ENCODE results near the gene OLIG1. TPM values are rescaled to one million over a fixed set of nuclear protein-coding genes. Genes with fewer than 3 reads are reported as not detected.

OLIG1 gene
- total and polyA plus RNA-seq, 2 of the 8 experiments (the other 6 are each of a cell fraction or from before 2014, with no cell fraction given) = 0.65 to 1.2 TPM

DNA sequence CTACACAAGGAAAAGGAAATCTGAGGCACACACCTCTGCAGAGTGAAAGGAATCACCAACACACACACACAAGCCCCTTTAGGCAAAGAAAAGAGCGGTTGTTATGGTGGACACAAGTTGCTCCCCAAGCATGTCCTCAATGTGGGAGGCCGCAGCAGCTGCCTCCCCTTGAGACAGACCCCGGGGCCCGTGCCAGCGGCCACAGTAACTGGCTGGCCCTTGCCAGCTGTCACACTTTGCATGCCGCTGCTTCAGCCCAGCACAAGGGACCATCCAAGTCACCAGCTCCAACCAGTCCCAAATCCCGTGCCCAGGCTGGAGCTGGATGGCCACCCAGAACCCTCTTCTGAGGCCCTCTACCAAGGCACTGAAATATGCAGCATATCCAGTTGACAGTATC, 2.9 kb upstream of the OLIG1 start:
- H3K27ac ChIP-seq (ENCODE audit: low read depth, low read length) = no peak overlapping the region
- peaks cover 31 to 87% (median 78%) of the 10 kb centered on the region in 4 experiments for H3K27me3 ChIP-seq (replicated peaks in 1 of 4; ENCODE audit: control insufficient read depth in 3 of 4, extremely low read depth in 1 of 4, insufficient read depth in 3 of 4, low read length in 3 of 4)
- H3K9me3 ChIP-seq (ENCODE audit: insufficient read depth in 2 of 2, low read depth in 1 of 2, low read length in 1 of 2) = 0 out of 4 replicates have a peak, but pooled peaks cover 0 to 3% of the 10 kb centered on the region in 2 experiments
- no peak overlapping the region for H3K4me3 ChIP-seq (ENCODE audit: extremely low read depth in 1 of 4, insufficient read depth in 2 of 4, low read depth in 3 of 4, low read length in 4 of 4)
- no peak overlapping the region for H4K5ac ChIP-seq (ENCODE audit: insufficient read length, low read depth, low read length)
- no peak overlapping the region for H2AK5ac ChIP-seq (ENCODE audit: low read depth, low read length)
- H3K4me2 ChIP-seq (ENCODE audit: insufficient read depth in 1 of 2, low read depth in 2 of 2, low read length in 2 of 2) = no peak overlapping the region
- no peak overlapping the region for H3K23ac ChIP-seq (ENCODE audit: insufficient read length)
- FAIRE-seq (no peak), DNase-seq (ENCODE audit: low read depth in 1 of 2, low spot score in 2 of 2) (no peak)
- H2AFZ ChIP-seq (ENCODE audit: low read length) = no peak overlapping the region
- no peak overlapping the region for H2BK5ac ChIP-seq (ENCODE audit: low read depth, low read length)
- H4K8ac ChIP-seq (ENCODE audit: extremely low read depth, insufficient read depth, low read length) = no peak overlapping the region
- no peak overlapping the region for H2BK12ac ChIP-seq (ENCODE audit: low read depth, low read length)
- no peak overlapping the region for H3K56ac ChIP-seq (replicated peaks; ENCODE audit: insufficient read length, low read depth, low read length)
- H3K36me3 ChIP-seq (ENCODE audit: control insufficient read depth in 2 of 4, insufficient read depth in 4 of 4, low read length in 3 of 4) = no peaks in the 10 kb centered on the region; a peak in 1 of 8 replicates
- H3K4me1 ChIP-seq (replicated peaks in 1 of 4; ENCODE audit: control insufficient read depth in 3 of 4, insufficient read depth in 4 of 4, low read length in 3 of 4) = peaks cover 0 to 15% (median 7%) of the 10 kb centered on the region in 4 experiments; a peak in 6 of 7 replicates
- H3K4ac ChIP-seq (replicated peaks; ENCODE audit: insufficient read length, low read depth, low read length) = no peak overlapping the region
- ChIA-PET CTCF (ENCODE audit: partially characterized antibody) (interaction anchor here (1.0 to 1.5 kb wide), 2 partner anchors 43 to 61 kb away, joined by 3 to 4 read pairs; no protein-coding TSS in a partner anchor), POLR2A (ENCODE audit: partially characterized antibody) (no interaction called here)
- H3K23me2 ChIP-seq (ENCODE audit: low read depth, low read length) = peaks cover 13% of the 10 kb centered on the region; the same call in 1 of the 2 replicates
- no peak overlapping the region for H3K18ac ChIP-seq (ENCODE audit: extremely low read depth, low read length)
- H3K79me1 ChIP-seq (ENCODE audit: low read depth, low read length) = no peaks in the 10 kb centered on the region
- peaks cover 0 to 5% of the 10 kb centered on the region in 2 experiments for H4K20me1 ChIP-seq (replicated peaks in 1 of 2; ENCODE audit: control insufficient read depth in 1 of 2, insufficient read depth in 2 of 2, low read length in 2 of 2)
- TF ChIP-seq ZNF274 (IDR thresholded peaks at IDR 0.05; ENCODE audit: borderline replicate concordance, extremely low read depth, low read length) = no peak
- TF ChIP-seq, protein P1, sequence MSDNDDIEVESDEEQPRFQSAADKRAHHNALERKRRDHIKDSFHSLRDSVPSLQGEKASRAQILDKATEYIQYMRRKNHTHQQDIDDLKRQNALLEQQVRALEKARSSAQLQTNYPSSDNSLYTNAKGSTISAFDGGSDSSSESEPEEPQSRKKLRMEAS (IDR thresholded peaks at IDR 0.05) = no peak
- no peak for TF ChIP-seq CHD1 (IDR thresholded peaks at IDR 0.05; ENCODE audit: low read depth, low read length)
- TF ChIP-seq EGR1 (IDR thresholded peaks at IDR 0.05; ENCODE audit: borderline replicate concordance, low read depth, low read length) = no peak
- no peak for TF ChIP-seq FOSL1 (IDR thresholded peaks at IDR 0.05; ENCODE audit: insufficient read depth, low read depth, low read length)
- no peak for TF ChIP-seq RFX5 (IDR thresholded peaks at IDR 0.05; ENCODE audit: borderline replicate concordance, low read depth, low read length)
- TF ChIP-seq KDM1A (IDR thresholded peaks at IDR 0.05; ENCODE audit: borderline replicate concordance, low read length) = no peak
- TF ChIP-seq SP1 (IDR thresholded peaks at IDR 0.05; ENCODE audit: low read depth, low read length) = no peak
- no peak for TF ChIP-seq JUN (IDR thresholded peaks at IDR 0.05; ENCODE audit: low read depth, low read length)
- no peak for TF ChIP-seq SIX5 (IDR thresholded peaks at IDR 0.05; ENCODE audit: low read depth, low read length)
- H2BK20ac ChIP-seq (ENCODE audit: low read length) = 0 out of 2 replicates have a peak overlapping the region, but pooled peaks have one; percentile 48
- no peak overlapping the region for H2BK120ac ChIP-seq (replicated peaks; ENCODE audit: low read depth, low read length)
- no peaks in the 10 kb centered on the region for H3K79me2 ChIP-seq (ENCODE audit: control insufficient read depth in 1 of 2, insufficient read depth in 2 of 2, low read length in 2 of 2)
- 86% methylated on average over 7 of the region's 7 CpGs; no CpG with 5 or more reads in 1 of the 2 experiments for WGBS, 2 experiments (ENCODE audit: extremely low coverage in 1 of 2, insufficient coverage in 1 of 2, insufficient read length in 1 of 2, insufficient replicate concordance in 2 of 2, low coverage in 1 of 2, low lambda C conversion rate in 2 of 2, missing lambda C conversion rate in 1 of 2)
- H4K91ac ChIP-seq (replicated peaks; ENCODE audit: insufficient read length, low read length) = no peak overlapping the region
- H2BK15ac ChIP-seq (ENCODE audit: low read length) = no peak overlapping the region; the same call in 1 of the 2 replicates
- H3K14ac ChIP-seq (ENCODE audit: insufficient read length) = no peak overlapping the region
- H3K9ac ChIP-seq (replicated peaks in 1 of 4; ENCODE audit: extremely low read depth in 1 of 4, low read depth in 3 of 4, low read length in 3 of 4) = no peak overlapping the region

Data from H1 (cell line).